Astrocyte of the spinal cord (primary cell): ENCODE data around the gene AKAP8L.
A peak's percentile ranks its signal among the peaks of the same experiment; 100 is the strongest.
"Not testable (repeated sequence)": the region's sequence is repeated elsewhere in the genome, so short reads cannot be mapped to it uniquely, and the experiment has no call there.

Experiments
- DNase-seq: peaks from one replicate; pipeline ENCODE4 v3.0.0; 2011; ENCODE audit warnings: low read depth, low spot score
- H3K4me3 ChIP-seq: 2 replicates; pipeline ENCODE4 v1.5.1; 2011; ENCODE audit warnings: low read depth, mild to moderate bottlenecking, low read length, moderate library complexity
- in situ Hi-C: cut with HindIII; loops from 2 replicates; pipeline ENCODE4 v1.10.0; 2017; ENCODE audit warnings: low sequenced_read_pairs
- TF ChIP-seq, protein P1 (sequence below): IDR thresholded peaks from 2 replicates; pipeline ENCODE4 v1.5.1; 2012; ENCODE audit warnings: low read depth, mild to moderate bottlenecking, low read length, inconsistent platforms

Gene AKAP8L

DNA sequence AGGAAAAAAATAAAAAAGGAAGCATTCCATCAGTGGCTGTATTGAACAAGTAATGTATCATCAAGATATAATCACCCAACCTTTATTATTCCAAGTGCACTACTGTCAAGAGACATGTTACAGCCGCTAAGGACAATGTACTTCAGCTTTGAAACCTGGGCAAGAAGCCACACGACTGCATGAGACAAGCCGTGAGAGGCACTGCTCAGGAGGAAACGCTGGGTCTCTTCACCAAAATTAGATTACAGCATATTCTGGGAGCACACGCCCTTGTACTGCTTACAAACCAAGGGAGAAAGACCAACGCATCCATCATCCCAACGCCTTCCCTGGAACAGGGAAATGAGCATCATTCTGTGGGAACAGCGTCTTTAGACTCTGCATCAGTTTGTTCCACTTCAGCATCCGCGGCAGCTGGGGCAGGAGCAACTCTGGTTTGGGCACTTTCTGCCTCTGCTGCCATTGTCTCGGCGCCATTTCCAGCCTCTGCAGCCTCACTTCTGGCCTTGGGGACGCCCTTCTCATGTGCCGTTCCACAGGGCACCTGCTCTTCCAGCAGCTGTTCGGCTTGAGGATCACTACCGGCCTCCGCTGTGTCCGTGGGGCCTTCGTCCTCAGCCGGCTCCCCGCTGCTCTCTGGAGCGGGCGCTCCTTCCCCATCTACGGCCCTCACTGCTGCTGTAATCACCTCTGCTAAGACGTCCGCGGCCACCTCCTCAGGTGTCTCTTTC lies 64.1 kb downstream of the AKAP8L start:
- no peak for DNase-seq
- in situ Hi-C loops, result no loop called here
- TF ChIP-seq, protein P1, sequence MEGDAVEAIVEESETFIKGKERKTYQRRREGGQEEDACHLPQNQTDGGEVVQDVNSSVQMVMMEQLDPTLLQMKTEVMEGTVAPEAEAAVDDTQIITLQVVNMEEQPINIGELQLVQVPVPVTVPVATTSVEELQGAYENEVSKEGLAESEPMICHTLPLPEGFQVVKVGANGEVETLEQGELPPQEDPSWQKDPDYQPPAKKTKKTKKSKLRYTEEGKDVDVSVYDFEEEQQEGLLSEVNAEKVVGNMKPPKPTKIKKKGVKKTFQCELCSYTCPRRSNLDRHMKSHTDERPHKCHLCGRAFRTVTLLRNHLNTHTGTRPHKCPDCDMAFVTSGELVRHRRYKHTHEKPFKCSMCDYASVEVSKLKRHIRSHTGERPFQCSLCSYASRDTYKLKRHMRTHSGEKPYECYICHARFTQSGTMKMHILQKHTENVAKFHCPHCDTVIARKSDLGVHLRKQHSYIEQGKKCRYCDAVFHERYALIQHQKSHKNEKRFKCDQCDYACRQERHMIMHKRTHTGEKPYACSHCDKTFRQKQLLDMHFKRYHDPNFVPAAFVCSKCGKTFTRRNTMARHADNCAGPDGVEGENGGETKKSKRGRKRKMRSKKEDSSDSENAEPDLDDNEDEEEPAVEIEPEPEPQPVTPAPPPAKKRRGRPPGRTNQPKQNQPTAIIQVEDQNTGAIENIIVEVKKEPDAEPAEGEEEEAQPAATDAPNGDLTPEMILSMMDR, result no peak
- no peak overlapping the region for H3K4me3 ChIP-seq

DNA sequence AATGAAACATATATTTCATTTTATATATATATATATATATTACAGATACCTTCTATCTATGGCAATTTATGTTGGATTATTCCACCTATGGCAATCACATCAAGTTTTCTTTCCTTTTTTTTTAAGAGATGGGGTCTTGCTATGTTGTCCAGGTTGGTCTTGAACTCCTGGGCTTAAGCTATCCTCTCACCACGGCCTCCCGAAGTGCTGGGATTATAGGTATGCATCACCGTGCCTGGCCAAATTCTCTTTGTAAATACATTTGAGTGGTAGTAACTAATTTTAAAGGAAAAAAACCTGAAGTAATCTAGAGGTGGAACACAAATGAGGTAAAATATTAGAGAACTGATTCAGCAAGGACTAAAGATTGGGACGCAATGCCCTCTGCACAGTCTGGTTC lies 64.9 kb downstream of the AKAP8L start:
- TF ChIP-seq, protein P1, result no peak
- DNase-seq, result no peak
- H3K4me3 ChIP-seq, result no peak overlapping the region
- in situ Hi-C loops, result no loop called here

DNA sequence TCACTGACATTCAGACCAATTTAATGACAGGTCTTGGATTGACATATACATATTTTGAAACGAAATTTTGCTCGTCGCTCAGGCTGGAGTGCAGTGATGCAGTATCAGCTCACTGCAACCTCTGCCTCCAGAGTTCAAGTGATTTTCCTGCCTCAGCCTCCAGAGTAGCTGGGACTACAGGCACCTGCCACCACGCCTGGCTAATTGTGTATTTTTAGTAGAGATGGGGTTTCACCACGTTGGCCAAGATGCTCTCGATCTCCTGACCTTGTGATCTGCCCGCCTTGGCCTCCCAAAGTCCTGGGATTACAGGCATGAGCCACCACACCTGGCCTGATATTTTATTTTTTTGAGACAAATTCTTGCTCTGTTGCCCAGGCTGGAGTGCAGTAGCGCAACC lies 66.3 kb downstream of the AKAP8L start:
- in situ Hi-C loops, DNase-seq, H3K4me3 ChIP-seq: not testable (repeated sequence)

DNA sequence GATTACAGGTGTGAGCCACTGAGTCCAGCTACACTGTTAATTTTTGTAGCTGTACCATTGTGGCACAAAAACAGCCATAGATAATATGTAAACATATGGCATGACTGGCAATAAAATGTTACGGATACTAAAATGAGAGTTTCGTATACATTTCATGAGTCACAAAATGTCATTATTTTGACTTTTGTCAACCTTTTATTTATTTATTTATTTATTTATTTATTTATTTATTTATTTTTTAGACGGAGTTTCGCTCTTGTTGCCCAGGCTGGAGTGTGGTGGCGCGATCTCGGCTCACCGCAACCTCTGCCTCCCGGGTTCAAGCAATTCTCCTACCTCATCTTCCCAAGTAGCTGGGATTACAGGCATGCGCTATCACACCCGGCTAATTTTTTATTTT lies 77.5 kb downstream of the AKAP8L start:
- DNase-seq, in situ Hi-C loops, H3K4me3 ChIP-seq: not testable (repeated sequence)

DNA sequence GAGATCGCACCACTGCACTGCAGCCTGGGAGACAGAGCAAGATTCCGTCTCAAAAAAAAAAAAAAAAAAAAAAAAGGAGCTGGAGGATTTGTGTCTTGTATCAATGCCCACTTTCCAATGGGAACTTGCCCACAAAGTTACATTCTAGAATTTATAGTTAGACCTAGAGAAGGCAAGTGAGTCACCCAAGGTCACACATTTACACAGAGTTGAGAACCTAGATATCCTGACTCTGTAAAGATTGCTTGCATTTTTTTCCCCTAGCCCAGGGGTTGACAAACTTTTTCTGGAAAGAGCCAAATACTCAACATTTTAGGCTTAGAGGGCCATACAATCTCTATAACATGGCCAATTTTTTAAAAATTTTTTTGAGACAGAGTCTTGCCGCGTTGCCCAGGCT lies 78.7 kb downstream of the AKAP8L start:
- TF ChIP-seq, protein P1, result no peak
- no peak overlapping the region for H3K4me3 ChIP-seq
- in situ Hi-C loops, result no loop called here
- DNase-seq, result no peak

DNA sequence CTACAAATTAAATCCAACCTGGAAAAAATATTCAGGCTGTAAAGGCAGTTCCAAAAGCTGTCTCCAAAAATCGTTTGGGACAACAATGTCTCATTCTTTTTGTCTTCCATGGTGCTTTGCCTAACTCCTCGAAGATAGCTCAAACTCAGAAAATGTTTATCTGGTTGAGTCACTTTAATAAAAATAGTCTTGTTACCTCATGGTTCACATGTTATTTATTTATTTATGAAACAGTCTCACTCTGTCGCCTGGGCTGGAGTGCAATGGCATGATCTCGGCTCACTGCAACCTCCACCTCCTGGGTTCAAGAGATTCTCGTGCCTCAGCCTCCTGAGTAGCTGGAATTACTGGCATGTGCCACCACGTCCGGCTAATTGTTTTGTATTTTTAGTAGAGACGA lies 81.6 kb downstream of the AKAP8L start:
- in situ Hi-C loops, result no loop called here
- TF ChIP-seq, protein P1, result no peak
- no peak overlapping the region for H3K4me3 ChIP-seq
- peak; percentile 58 for DNase-seq

DNA sequence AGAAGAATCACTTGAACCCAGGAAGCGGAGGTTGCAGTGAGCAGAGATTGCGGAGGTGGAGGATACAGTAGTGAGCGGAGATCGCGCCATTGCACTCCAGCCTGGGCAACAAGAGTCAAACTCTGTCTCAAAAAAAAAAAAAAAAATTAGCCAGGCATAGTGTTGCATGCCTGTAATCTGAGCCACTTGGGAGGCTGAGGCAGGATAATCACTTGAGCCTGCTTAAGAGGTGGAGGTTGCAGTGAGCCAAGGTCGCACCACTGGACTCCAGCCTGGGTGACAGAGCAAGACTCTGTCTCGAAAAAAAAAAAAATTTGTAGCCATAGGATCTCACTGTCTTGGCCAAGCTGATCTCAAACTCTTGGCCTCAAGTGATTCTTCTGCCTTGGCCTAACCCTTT lies 82.8 kb downstream of the AKAP8L start:
- in situ Hi-C loops, DNase-seq, H3K4me3 ChIP-seq: not testable (repeated sequence)

DNA sequence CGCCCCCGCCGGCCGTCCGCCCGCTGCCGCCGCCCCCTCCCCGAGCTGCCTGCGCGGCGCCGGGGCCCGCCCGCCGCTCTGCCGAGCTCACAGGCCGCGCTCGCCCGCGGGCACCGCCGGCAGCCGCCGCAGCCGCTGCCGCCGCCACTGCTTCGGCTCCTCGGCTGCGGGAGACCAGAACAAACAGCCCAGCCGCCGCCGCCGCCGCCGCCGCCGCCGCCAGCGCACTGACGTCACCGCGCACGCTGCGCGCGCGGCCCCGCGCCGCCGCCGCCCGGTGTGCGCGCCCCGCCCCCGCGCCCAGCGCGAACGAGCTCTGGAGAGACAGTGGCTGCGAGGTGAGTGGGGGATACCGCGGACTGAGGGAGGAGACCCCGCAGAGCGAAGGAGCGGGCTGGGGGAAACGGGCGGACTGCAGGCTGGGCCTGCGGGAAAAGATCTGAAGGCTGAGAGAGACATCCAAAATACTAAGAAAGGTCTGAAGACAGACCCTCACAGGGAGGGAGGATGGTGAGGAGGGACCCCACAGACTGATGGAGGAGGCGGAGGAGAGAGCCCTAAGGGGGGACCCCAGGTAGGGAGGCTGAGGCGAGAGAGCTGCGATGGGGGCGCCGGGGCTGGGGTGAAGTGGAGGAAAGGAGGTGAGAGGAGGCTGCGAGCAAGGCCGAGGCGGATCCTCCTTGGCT lies 86.3 kb downstream of the AKAP8L start, which contains the start of gene BRD4:
TSS of gene BRD4 (minus strand) at position 229 of the 686 bp plus-strand sequence. CDS start 59,440 bp downstream, outside the sequence.
- H3K4me3 ChIP-seq, result peak within 1 kb of the TSS; percentile 90
- DNase-seq, result peak; percentile 25
- in situ Hi-C loops, result no loop called here
- TF ChIP-seq, protein P1, result no peak
